HG02973 (cell line): ENCODE results near the gene PCSK6.

Experiments used
- ATAC-seq: cut with Tn5 transposase; IDR thresholded peaks from one replicate; pipeline ENCODE4 v1.9.1; 2021; ENCODE audit warnings: moderate library complexity; ENCODE audit not compliant: unreplicated experiment

The PCSK6 gene

DNA sequence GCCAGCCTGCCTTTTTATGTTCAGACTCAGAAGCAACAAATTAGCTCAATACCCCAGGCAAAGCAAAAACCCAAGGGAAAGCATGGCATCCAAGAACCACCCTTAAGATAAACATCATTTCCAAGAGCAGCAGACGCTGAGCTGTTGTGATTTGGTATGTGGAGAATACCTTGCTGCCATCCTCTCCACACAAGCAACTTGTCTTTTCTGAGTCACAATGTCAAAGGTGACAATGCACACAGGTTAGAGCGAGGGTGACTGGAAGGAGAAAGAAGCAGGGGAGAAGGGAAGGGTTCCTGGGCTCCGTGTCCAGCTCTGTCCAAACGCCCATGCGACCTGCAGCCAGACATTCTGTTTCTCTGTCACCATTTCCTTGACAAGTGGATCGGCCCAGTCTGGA, 6.0 kb downstream of the PCSK6 start:
- no peak for ATAC-seq

GRCh38 chr15:101482526-101483371, 6.8 kb downstream of the PCSK6 start:
- no peak for ATAC-seq

DNA sequence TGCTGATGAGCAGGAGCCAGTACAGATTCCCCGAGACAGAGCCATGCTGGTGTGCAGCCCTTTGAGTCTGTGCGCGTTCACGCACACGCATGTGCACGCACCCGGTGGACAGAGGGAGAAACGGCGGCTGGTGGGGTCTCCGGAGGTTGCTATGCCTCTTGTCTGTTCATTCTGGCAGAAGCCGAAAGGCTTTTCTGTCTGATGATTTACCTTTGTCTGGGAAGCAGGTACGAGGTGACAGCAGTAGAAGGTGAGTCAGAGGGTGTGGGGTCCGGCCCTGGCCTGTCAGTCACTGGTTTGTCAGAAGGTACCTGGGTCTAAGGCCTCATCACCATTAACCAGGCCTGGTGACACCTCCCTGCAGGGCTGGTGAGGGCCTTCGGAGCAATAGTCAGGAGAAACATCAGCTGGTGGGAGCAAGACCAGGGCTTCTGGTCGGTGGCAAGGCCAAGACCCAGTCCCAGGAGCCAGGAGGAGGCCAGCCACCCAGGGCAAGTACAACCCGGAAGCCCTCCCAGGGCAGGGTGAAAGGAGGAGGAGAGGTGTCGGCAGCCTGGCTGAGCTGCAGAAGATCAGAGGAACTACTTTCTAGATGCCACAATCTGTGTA, 7.5 kb downstream of the PCSK6 start:
- ATAC-seq, result no peak

DNA sequence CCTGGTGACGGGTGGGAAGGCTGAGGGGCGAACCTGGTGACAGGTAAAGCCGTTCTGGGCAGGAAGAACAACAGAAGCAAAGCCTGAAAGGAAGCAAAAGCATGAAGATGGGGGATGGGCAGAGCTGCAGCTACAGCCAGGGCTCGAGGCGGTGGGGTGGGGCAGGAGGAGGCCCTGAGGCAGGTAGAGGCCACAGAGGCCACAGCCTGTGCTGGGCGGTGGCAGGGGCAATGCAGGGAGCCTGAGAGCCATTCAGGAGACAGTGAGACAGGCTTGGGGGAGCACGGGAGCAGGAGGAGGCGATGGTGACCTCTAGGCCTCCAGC, 8.2 kb downstream of the PCSK6 start:
- ATAC-seq, result no peak

DNA sequence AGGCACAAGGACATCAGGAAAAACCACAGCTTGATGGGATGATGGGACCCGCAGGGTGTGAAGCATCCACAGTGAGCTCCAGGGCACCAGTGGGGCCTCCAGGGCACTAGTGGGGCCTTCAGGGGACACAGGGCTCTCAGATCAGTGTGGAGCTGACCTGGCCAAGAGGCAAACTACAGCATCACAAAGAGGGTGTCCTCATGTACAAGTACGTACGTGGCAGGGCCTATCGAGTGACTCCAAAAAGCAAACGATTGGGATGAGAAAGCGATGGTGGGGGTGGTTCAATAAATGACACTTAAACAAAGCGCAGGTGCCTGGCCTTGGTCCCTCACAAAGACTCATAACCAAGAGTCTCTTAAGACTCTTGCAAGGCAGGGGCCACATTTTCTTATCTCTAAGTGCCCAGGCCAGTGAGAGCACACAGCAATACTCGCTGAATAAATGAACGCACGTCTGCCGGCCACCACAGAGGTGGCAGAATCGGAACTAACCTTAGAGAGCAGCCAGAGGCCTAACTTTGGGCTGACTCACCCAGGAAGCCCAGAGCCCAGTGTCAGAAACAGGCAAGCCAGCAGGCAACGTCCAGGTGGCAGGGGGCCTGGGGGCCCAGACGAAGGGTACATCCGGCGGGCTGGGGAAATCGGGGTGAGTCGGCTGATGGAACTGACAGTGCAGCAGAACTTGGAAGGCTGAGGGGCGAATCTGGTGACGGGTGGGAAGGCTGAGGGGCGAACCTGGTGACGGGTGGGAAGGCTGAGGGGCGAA, 8.7 kb downstream of the PCSK6 start:
- ATAC-seq, result no peak

GRCh38 chr15:101479851-101480612, 9.5 kb downstream of the PCSK6 start:
- no peak for ATAC-seq

DNA sequence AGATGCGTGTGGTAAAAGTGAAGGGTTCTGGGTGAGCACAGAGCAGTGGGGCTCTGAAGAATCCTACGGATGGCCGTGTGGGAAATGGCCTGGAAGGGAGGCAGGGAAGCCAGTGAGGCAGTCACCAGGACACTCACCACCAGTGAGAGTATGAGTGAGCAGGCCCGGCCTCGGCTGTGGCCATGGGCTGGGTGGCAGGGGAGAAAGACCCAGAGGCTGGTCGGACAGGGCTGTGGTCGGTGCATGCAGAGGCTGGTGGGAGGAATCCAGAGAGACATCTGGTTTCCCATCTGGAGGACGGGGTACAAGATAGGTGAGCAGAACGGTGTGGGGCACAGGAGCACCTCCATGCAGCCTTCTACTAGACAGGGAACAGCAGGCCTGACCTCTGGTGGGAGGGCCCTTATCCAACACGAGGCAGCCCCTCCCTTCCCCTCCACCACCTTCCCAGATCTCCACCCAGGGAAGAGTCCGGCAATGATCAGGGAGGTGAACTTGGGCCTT, 10.1 kb downstream of the PCSK6 start:
- no peak for ATAC-seq

GRCh38 chr15:101478701-101479341, 10.7 kb downstream of the PCSK6 start:
- ATAC-seq, result no peak

GRCh38 chr15:101477851-101478362, 11.6 kb downstream of the PCSK6 start:
- no peak for ATAC-seq

- ATAC-seq, result no peak
Measured at GRCh38 chr15:101476756-101477155, 12.8 kb downstream of the PCSK6 start.

DNA sequence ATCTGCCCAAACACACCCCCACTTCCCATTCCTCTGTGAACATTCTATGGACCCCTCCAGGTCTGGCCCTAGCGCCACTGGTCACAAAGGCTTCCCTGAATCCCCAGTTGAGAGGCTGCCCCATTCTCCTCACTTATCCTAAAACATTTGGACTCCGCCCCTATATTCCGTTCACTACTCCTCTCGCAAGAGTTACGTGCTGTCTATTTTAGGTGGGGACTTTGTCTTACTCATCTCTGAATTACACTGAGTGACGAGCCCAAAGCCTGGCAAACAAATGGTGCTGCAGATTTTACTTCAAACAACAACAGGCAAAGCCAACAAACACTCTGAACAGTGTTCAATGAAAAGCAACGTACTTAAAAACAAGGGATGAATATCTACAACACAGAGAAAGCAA, 14.5 kb downstream of the PCSK6 start:
- no peak for ATAC-seq

GRCh38 chr15:101474233-101474632, 15.3 kb downstream of the PCSK6 start:
- ATAC-seq, result no peak

- no peak for ATAC-seq
Measured at GRCh38 chr15:101472033-101472432, 17.5 kb downstream of the PCSK6 start.

GRCh38 chr15:101470548-101471239, 18.8 kb downstream of the PCSK6 start:
- ATAC-seq, result no peak

- ATAC-seq, result no peak
Measured at GRCh38 chr15:101469520-101470288, 19.8 kb downstream of the PCSK6 start.

DNA sequence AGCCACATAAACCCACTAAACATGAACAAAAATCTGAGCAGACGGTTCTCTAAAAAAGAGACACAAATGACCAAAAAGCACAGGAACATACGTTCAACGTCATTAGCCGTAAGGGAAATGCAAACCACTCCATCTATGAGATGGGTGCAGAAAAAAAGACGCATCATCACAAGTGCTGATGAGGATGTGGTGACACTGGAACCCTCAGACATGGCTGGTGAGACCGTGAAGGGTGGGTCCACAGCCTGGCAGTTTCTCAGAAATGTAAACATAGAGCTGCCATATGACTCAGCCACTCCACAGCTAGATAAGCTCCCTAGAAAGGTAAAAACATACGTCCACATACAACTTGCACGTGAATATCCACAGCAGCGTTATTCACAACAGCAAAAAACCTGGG, 23.3 kb downstream of the PCSK6 start:
- no peak for ATAC-seq

DNA sequence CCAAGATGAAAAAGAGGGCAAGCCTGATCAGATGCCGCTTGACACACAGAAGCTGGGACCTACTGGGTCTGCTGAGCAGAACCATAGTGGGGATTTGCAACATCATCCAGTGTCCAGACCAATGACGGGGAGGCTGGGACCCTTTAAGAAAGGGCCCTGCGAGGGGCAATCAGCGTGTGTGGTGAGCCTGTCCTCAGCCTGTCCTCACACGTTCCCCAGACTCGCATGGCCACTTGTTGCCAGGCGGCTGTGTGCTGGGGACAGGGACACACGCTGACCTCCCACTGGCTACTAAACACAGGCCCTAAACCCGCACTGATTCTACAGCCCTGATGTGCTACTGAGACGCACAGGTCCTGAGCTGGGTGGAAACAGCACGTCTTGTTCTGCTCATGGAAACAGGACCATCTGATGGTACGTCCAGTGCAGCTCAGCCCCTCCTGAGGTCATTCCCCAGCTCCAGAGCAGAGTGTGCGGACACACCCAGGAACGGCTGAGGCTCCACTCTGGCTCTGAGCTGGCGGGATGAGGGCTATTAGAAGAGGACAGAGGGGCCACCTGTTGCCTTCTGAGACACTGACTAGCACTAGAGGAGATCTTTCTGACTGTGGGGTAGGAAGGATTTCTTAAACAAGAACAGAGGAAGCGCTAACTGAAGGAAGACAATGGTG, 24.4 kb downstream of the PCSK6 start:
- no peak for ATAC-seq

- no peak for ATAC-seq
Measured at GRCh38 chr15:101464256-101464998, 25.1 kb downstream of the PCSK6 start.
